ENCODE results near the gene MAML3.
A peak's percentile ranks its signal among the peaks of the same experiment; 100 is the strongest.

Gene MAML3

DNA sequence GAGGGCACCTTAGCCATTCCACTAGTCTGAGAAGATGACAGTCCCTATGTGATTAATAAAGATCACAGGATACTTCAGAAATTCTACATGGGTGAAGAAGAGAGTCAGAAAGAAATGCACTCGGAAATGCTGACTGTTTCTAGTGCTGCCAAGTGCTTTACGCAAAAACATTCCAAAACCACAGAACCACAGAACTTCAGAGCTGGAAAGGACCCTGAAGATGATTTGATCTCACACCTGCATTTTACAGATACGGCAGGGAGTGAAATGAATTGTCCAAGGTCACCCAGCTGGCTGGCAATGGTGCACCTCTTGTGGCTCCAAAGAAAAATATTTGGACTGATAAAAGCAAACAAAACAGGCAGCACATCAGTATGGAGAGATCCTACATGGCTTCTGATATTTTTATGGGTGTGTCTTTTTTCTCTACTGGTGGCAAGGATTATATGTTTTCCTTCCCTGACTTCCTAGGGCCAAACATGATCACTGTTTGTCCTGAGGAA is 115.9 kb downstream of the MAML3 start:
- no peak for DNase-seq

DNA sequence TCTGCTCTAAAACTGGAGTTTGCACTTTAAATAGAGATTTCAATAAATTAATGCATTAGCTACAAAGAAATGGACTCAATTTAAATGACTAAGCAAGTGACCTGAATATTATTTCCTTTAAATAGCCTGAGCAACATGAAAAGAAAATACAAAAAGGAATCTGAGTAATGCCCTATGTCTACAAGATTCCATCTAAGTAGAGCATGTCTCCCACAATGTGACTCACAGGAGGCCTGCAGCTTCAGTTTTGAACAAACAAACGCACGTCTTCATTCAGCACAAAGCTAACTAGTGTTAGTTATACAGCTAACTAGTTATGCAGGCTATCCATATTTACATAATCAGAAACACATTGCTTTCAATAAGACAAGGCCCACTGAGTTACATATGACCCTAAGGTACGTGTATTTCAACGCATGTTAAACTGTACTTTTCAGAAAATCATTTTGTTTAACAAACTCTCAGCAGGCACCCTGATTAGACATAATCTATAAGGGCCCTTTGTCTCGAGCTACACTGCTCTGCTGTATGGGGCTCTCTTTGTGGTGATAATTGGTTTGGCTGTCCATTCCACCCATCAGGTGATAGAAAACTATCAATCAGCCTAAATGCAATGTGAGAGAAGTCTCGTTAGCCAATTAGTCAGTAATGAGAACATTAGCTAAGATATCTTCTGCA is 116.5 kb downstream of the MAML3 start:
- peak in 2 of 3 experiments; percentile 59 to 86 for DNase-seq

DNA sequence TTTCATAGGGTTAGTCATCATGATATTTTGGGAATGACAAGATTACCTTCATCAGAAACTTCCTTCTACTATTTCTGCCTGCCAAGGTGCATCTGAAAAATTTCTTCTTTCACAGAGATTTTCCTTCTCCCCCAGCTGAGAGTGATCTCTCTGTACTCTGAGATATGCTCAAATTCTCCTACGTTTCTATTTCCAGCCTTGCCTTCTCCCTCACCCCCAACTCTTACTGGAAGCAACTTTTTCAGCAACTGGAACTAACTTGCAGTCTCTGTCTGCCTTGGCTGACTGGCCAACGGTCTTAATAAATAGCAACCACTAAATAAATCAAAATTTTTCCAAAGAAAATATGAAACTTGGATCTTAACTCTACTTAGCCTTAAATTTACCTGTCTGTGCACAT is 122.3 kb downstream of the MAML3 start:
- DNase-seq, result no peak

DNA sequence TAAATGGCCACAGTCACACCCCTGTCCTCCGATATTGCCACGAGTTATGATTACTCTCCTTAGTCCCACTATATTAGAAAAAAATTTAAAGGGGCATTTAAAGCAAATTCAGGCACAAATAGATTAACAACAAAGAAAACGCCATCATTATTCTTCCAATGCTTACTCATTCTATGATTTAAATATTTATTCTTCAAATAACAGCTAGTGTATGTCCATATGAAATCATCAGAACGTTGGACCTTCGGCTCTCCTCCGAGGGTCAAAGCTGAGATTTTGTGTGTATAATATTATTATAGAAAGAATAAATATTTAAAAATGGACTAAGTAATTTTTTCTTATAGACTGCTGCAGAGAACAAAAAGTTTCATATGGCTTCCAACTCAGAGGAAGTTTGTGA is 122.9 kb downstream of the MAML3 start:
- no peak for DNase-seq

DNA sequence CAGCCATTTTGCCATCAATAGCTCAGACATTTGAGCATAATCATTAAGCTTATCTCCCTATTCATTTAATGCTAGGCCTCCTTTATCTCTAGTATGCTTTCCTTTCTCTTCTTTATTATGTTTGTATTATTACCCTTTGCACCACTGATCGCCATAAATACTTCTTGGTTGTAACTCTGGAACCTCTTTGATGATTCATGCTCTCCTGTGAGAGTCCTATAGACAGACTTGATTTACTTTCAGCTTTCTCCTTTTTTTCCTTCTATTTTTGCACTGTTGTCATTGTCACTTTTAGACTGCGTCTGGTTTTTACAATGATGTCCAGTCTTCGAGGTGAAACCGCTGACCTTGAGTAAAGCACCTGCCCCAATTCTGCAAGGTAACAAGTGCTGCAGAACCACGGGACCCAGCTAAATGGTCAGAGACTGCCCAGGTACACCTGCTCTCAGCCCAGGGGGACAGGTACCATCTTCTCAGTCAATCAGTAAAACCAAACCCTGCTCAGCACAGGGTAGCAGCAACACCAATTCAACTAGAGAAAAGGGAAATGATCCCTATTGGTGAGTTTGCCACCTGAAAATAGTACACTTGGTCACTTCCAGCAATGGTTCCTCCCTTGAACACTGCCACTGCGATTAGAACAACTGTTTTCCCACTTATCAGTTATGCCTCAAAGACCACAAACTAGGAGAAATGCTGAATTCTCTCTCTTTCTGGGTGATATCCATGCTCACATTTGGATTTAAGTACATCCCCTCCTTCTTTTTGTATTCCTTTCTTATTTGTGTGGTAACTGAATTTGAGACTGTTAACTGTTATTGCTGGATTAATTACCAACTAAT is 125.1 kb downstream of the MAML3 start:
- DNase-seq, result no peak

DNA sequence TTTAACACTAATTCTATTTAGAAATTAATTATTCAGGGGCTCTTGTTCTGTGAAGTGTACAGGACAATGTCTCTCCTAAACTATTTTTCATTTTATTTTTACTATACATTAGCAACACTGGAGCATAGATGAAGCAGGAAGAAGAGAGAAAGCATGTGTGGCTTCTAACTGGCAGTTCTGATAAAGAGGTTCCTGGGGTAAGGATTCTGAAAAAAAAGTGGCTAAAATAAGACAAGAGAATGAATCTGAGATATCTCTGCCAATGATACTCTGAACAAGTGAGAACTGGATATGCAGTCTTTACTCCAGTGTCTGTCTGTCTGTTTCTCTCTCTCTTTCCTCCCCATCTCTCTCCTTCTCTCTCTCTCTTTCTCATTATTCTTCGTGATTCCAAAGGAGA is 125.9 kb downstream of the MAML3 start:
- DNase-seq, result no peak

DNA sequence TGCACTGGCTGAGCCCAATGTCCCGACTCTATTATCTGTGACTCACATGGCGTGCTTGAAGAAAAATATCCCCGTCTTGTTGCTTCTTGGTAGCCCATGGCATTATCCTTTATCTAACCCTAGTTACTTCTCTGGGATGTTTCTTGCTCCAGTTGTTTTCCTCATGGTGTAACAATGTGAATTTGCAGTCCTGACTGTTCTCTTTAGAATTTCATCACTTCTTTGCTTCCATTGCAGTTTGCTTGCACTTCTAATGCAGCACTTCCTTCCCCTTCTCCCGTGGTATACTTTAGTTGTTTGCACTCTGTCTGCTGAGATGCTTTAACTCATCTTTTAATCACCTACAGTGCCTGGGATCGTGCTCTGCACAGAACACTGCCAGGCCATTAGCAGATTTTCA is 126.9 kb downstream of the MAML3 start:
- no peak for DNase-seq

DNA sequence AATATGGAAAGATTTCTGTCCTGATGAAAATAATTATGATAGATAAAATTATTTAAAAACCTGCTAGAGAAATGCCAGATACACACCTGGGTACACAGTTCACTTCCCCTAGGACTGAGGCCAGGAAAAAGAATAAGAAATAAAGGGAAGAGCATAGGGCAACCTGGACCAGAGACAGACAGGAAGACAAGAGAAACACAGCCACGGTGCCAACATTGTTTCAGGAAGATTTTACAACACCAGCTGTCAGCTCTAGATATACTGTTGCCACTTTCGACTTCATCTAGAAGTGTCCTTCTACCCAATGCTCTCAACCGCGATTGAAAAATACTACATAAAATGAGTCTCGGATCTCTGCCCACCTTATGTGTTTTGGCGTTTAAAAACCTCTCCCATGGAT is 128.5 kb downstream of the MAML3 start:
- DNase-seq, result no peak

DNA sequence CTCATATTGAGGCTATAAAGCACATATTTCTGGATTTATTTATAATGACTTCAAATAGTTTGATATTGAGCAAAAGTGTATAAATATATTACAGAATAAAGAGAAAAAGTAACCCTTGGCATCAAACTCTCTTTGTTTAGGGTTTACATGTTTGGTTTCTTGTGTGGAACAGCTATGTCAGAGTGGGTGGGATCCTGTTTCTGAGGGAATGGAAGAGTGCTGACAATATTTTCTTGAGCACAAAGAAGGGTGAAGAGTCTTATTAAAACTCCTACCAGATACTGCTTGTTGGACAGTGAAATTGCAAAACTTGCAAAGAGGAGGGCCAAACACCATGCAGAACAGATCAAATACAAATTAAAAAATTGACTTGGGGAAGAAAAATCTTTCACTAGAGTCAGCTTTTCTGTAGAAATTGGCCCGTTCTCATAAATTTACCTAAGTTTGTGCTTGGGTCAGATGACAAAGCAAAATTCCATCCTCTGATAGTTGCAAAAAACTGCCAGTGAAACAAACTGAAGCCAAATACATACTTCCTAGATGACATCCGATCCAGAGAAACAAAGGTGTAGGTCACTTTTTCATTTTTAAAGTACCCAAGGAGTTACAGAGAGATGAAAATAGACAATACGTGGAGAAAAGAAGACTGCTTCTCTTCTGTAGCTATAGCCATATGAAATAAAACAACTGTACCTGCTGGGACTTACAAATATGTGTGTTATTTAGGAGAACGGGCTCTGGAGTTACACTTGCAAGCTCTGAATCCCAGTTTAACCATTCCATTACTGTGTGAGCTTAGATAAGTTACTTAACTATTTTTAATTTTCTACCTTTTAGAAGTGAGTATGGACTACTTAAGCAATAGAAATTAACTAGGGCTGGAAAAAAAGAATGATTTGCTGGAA is 133.3 kb downstream of the MAML3 start:
- peak in 1 of 3 experiments; percentile 44 for DNase-seq

DNA sequence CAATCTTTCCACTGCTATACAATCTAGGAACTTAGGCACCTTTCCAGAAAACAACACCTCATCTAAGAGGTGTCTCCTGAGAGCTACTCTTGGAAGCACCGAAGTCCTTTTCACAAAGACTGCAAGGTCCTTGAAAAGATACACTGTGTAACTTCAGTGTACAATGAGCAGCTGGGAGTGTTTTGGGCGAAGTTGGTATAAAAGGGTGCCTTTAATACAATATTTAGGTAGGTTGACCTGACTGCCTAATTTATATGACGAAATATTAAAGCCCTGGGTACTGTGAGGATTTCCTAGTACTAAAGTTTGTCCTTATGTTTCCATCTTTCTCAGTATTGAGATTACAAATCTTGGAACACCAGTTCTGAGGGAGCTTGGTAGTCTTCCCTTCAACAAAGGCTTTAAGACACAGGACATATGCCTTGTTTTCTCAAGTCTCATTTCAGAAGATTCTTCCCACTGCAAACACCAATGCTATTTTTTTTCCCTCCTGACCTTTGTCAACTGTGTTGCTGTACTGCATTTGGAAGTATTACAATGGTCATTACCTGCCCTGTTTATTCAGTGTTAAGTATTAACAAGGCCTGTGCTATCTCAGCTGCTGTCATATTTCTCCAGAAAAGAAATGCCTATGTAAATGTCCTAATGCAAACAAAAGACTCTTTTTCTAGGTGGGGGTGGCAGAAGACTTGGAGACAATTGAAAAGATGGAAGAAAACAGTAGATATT is 134.2 kb downstream of the MAML3 start:
- peak; percentile 47 to 81 (median 48) for DNase-seq

DNA sequence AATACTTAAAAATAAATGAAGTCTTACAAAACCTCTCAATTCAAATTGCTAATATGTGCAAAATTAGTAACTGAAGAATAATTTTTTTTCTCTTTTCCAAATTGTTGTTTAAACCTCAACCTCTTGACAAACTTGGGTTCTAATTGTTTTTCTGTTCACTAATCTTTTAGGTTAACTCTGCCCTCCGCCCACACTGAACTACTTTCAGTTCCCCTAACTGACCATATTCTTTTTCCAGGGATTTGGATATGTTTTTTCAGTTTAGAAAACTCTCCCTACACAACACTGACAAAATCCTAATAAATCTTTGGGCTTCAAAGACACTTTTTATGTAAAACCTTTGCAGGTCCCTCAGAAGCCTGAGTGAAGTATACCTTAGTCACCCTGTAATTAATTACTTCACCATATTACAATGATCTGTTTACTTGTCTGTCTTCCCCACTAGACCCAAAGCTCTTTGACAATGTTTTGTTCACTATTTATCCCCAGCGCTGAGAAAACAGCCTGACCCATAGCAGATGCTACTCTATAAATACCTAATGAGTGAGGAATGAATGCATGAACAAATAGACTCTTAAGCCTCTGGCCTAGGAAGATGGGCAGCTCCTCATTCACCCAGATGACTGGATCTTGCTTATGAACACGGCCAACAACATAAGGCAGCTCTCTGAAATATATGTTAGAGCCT is 134.9 kb downstream of the MAML3 start:
- DNase-seq, result peak in 2 of 3 experiments; percentile 60 to 88

DNA sequence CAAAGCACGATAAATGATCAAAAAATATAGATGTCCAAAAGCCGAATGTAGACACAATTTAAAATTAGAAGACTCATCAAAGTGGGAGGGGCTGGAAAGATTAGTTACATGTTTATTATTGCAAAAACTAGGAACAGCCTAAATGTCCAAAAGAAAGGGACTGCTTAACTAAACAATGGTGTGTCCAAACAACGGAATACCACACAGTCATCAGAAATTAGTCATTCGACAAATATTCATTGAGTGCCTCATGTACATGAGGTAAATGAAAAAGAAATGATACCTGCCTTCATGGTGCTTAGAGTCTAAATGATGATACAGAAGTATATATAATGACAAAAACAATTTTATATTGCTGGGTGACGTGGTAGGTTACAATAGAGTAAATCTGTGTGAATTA is 139.7 kb downstream of the MAML3 start:
- DNase-seq, result no peak

DNA sequence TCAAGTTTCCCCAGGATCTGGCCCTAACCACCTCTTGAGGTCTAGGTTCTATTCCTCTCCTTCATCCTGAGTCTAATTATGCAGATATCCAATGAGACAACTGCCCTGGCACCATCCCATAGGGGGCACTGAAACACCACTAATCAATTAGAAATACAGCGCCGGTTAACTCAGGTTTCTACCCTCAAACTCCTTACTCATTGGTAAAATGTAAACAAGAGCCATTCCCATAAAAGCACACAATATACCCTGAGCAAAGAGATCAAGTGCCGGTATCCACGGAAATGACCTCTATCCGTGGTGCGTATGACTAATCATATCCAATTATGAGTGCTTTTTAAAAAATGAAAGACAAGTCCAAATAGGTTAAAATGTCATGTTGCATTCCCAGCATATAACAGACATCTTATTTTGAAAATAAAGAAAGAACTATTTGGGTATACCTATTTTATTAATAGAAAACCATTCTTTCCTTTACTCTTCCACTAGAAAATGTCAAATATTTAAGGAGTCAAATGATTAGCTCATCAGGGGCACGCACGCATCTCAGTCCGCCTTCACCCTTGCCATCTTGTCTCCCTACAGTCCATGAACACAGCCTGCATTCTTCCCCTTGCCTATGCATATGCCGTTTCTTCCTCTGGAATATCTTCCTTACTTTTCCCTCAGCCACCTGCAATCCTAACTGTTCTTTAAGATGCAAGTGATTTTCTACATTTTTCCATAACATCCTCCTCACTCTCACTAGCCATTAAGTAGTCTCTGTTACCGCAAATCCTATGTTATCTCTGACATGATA is 141.1 kb downstream of the MAML3 start:
- peak; percentile 51 to 89 (median 64) for DNase-seq

DNA sequence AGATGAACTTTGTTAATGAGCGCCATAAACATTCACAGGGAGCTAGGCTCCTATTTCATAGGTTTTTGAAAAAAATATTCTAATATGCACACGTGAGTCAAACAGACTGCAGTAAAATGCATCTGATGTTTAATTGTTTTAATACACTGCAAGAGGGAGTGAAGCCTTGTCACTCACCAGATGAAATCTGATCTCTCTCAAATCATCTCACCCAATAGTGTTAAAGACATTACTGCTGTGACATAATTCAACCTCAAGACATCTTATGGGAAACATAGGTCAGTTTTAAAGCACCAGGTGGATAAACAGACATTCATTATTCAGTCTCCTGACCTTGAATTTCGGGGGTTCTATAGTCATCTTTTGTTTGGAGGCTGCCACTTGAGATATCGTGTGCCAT is 148.3 kb downstream of the MAML3 start:
- DNase-seq, result peak; percentile 20 to 84 (median 47)

DNA sequence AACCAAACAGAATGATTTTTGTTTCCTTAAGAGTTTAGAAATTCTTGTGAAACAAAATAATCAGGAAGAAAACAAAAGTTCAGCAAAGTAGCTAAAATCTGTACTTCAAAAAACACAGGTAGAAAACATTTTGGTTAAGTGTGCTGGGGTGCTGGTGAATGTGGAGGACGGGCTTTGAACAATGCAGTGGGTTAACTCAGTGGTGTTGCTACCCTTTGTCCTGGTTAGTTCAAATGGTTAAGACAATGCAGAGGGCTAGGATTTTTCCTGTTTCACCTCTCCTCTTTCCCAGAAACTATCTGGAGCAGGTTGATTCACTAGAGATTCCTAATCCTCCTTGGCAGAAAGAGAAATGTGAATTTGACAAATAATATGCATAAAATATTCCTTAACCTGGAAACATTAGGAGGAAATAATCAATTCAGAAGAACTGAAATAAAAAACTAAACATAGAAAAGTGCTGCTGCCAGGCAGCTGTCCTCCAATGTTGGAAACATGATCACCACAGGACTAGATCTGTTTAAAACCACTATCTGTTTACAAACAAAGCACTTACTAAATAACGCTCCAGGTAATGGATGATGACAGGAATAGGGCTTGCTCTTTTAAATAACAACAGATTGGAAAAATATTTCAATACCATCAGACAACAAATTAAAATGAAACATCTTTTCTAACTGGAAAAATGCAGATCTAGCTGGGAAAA is 148.9 kb downstream of the MAML3 start:
- peak in 2 of 3 experiments; percentile 34 to 64 for DNase-seq

DNA sequence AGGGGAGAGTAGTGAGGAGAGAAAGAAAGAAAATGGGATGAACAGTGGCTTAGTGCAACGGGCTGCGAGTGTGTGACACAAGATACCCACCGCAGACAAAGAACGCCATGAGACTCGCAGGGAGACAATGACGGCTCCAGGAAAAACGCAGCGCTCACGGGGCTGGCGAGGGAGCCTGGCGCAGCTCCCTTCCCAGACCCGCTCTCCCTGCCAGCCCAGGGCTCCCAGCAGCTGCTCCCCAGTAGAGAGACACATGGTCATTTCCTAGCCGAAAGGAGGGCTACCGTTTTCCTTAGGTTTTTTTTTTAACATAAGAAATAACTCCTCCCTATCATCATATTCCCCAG is 149.5 kb downstream of the MAML3 start:
- peak in 2 of 3 experiments; percentile 52 to 70 for DNase-seq

DNA sequence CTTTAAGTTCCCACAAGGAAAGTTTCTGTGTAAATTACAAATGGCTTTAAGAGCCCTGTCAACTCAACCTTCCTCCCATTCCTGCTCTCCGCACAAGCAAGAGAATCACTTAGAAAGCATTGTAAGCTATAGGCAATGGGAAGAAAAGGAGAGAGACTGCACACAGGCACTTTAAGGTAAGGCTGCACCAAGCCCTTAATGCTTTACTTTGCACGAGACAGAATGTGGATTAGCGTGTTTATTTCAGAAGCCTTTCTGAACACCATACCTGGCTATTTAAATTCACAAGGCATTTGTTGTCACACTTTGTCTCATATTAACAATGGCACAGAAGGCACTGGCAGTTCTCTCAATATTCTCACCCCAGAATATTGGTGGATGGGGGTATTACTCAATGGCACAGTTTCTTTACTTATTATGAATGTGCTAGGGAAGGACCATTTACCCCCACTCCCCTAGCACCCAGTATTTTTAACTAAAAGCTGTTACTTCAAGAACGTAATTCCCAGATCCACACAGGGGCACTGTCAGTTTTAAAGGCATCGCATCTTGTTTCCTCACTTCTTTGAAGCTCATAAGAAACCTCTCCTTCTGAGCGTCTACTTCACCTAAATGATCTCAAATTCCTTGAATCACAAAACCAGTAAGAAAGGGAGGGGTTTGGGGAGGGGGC is 150.0 kb downstream of the MAML3 start:
- no peak for DNase-seq

DNA sequence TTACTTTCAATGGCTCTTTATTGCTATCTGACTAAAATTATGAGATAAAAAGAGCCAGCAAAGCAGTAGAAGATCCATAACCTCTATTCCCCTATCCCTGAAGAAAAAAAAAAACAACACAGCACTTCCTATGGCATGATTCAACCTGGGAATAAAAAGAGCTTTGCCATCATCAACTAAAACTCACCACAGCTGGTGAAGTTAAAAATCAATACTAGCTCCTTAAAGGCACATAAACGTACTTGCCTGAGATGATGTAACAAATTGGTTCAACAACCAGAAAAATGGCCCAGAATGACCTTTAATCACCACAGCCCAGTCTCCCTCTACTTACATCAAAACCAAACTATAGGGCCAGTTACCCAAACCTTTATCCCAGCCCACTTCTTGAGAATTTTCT is 153.8 kb downstream of the MAML3 start:
- no peak for DNase-seq

DNA sequence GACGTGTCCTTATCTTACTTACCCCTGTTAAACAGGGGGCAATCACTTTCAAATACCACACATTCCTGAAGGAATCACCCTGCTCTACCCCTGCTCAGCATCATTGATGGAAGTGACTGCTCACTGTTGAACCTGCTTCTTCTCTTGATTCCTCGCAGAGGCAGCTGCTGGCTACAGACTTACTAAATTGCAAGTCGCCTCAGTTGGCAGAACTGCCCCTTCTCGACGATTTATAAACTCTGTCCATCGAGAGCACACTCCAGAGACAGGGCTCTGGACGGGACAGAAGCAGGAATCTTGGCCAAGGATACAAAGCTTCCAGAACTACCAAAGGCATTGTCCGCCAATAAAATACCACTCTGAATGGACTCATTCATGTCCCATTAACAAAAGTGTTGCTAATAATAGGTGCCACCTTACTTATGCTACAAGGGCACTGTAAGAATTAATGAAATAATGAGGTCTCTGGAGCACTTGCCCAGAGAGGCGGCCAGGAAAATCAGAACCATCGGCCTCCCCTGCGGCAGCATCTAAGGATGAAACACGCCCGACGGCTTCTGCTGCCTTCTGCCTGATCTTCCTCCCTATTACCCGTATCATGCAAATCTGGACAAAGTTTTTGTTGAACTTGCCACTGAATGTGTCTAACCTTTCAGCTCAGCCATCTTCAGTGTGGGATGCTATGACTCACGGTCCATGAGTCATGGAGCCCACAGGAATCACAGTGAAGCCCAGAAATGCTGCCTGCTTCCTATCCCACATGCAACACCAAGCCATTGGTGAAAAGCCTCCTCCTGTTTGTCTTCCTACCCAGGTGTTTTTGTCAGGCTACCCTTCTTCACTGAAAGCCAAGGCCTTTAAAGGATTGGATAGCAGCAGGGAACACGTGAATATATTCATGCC is 164.9 kb downstream of the MAML3 start:
- no peak for DNase-seq

Data from NCI-H1417 (cell line).